HepG2 (cell line): ENCODE data around the gene SRC. TPM values are rescaled to one million over a fixed set of nuclear protein-coding genes. Genes with fewer than 3 reads are reported as not detected.
A peak's percentile ranks its signal among the peaks of the same experiment; 100 is the strongest.

Experiments used
- ARHGAP35 ChIP-seq: sonication (generic); formaldehyde crosslinking; IDR thresholded peaks from 2 replicates; pipeline ENCODE4 v1.9.0; 2022; ENCODE audit warnings: mild to moderate bottlenecking, inconsistent platforms, moderate library complexity, missing genetic modification reagents, borderline replicate concordance
- ATF3 ChIP-seq: sonication (generic); formaldehyde crosslinking; IDR thresholded peaks from 2 replicates; pipeline ENCODE4 v1.4.0; 2020; ENCODE audit warnings: missing genetic modification reagents
- ESRRA ChIP-seq: sonication (generic); formaldehyde crosslinking; IDR thresholded peaks from 2 replicates; pipeline ENCODE4 v1.5.1; 2020; ENCODE audit warnings: mild to moderate bottlenecking, low read depth, missing genetic modification reagents
- PCBP1 ChIP-seq: fragments of 200-400 bp; formaldehyde crosslinking; IDR thresholded peaks from 2 replicates; pipeline ENCODE4 v1.6.1; 2017; ENCODE audit warnings: mild to moderate bottlenecking, low read depth, low read length, borderline replicate concordance
- SP4 ChIP-seq: sonication (generic); formaldehyde crosslinking; IDR thresholded peaks from 2 replicates; pipeline ENCODE4 v1.8.1; 2023; ENCODE audit warnings: mild to moderate bottlenecking, missing genetic modification reagents
- TRAFD1 ChIP-seq: sonication (generic); formaldehyde crosslinking; IDR thresholded peaks from 2 replicates; pipeline ENCODE4 v1.5.1; 2020; ENCODE audit warnings: missing genetic modification reagents, mild to moderate bottlenecking, borderline replicate concordance
- XBP1 ChIP-seq: sonication (generic); formaldehyde crosslinking; IDR thresholded peaks from 2 replicates; pipeline ENCODE4 v1.5.0; 2020; ENCODE audit warnings: missing genetic modification reagents
- ZNF556 ChIP-seq: sonication (generic); formaldehyde crosslinking; IDR thresholded peaks from 2 replicates; pipeline ENCODE4 v1.4.0; 2020; ENCODE audit warnings: mild to moderate bottlenecking, missing genetic modification reagents, borderline replicate concordance
- ZNF609 ChIP-seq: sonication (generic); formaldehyde crosslinking; IDR thresholded peaks from 2 replicates; pipeline ENCODE4 v1.4.0; 2020; ENCODE audit warnings: mild to moderate bottlenecking, missing genetic modification reagents, borderline replicate concordance
- ZNF782 ChIP-seq: sonication (generic); formaldehyde crosslinking; IDR thresholded peaks from 2 replicates; pipeline ENCODE4 v1.4.0; 2020; ENCODE audit warnings: missing genetic modification reagents, mild to moderate bottlenecking, borderline replicate concordance
- polyA plus RNA-seq, 8 experiments: library from polyadenylated mRNA; depleted of rRNA in 3 of 8; stranded (reverse) in 7 of 8; unstranded in 1 of 8; fragments of >200 nt; fragmentation: Illumina TruSeq in 4 of 8; extraction: Trizol in 4 of 8; gene quantifications; 2 replicates each; pipeline versions ENCODE4 v1.2.1 to v1.2.3, GENCODE V29; 2011 to 2016; ENCODE audit warnings: low read depth in 4 of 8, missing spikeins in 1 of 8, mixed read lengths in 1 of 8; ENCODE audit not compliant: insufficient read depth in 1 of 8
- total RNA-seq, 5 experiments: library from RNA; depleted of rRNA; stranded (reverse); fragments of >200 nt; fragmentation: Illumina TruSeq; extraction: Trizol; gene quantifications; 2 replicates each; pipeline ENCODE4 v1.2.3, GENCODE V29; 2016; ENCODE audit warnings: low read depth in 1 of 5
- TF ChIP-seq, protein P1 (sequence below): sonication (generic); formaldehyde crosslinking; IDR thresholded peaks from 2 replicates; pipeline ENCODE4 v1.4.0; 2020; ENCODE audit warnings: missing genetic modification reagents
- TF ChIP-seq, protein P2 (sequence below): sonication (generic); formaldehyde crosslinking; IDR thresholded peaks from 2 replicates; pipeline ENCODE4 v1.5.0; 2020; ENCODE audit warnings: mild to moderate bottlenecking, missing genetic modification reagents, borderline replicate concordance

Gene SRC
- total and polyA plus RNA-seq, 2 of the 13 experiments (the other 11 are each of a cell fraction or from before 2014, with no cell fraction given) = 54.7 to 192 TPM

GRCh38 chr20:37390891-37391525 lies 45.1 kb downstream of the SRC start (continued):
- TF ChIP-seq ZNF782 (CRISPR knock-in tag) = peak; percentile 86; the same call in 1 of the 2 replicates
- 0 out of 2 replicates have a peak, but pooled peaks have one; percentile 65 for TF ChIP-seq PCBP1
- peak; percentile 90; the same call in 1 of the 2 replicates for TF ChIP-seq TRAFD1 (CRISPR knock-in tag)
- peak; percentile 75; the same call in 1 of the 2 replicates for TF ChIP-seq ZNF556 (CRISPR knock-in tag)
- peak; percentile 83 for TF ChIP-seq ARHGAP35
- peak; percentile 86 for TF ChIP-seq ZNF609
- TF ChIP-seq SP4 = peak; percentile 61; the same call in 1 of the 2 replicates
- TF ChIP-seq, protein P1, sequence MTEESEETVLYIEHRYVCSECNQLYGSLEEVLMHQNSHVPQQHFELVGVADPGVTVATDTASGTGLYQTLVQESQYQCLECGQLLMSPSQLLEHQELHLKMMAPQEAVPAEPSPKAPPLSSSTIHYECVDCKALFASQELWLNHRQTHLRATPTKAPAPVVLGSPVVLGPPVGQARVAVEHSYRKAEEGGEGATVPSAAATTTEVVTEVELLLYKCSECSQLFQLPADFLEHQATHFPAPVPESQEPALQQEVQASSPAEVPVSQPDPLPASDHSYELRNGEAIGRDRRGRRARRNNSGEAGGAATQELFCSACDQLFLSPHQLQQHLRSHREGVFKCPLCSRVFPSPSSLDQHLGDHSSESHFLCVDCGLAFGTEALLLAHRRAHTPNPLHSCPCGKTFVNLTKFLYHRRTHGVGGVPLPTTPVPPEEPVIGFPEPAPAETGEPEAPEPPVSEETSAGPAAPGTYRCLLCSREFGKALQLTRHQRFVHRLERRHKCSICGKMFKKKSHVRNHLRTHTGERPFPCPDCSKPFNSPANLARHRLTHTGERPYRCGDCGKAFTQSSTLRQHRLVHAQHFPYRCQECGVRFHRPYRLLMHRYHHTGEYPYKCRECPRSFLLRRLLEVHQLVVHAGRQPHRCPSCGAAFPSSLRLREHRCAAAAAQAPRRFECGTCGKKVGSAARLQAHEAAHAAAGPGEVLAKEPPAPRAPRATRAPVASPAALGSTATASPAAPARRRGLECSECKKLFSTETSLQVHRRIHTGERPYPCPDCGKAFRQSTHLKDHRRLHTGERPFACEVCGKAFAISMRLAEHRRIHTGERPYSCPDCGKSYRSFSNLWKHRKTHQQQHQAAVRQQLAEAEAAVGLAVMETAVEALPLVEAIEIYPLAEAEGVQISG = peak; percentile 69
- 0 out of 2 replicates have a peak, but pooled peaks have one; percentile 18 for TF ChIP-seq ATF3 (CRISPR knock-in tag)
- no peak for TF ChIP-seq XBP1 (CRISPR knock-in tag)
- TF ChIP-seq, protein P2, sequence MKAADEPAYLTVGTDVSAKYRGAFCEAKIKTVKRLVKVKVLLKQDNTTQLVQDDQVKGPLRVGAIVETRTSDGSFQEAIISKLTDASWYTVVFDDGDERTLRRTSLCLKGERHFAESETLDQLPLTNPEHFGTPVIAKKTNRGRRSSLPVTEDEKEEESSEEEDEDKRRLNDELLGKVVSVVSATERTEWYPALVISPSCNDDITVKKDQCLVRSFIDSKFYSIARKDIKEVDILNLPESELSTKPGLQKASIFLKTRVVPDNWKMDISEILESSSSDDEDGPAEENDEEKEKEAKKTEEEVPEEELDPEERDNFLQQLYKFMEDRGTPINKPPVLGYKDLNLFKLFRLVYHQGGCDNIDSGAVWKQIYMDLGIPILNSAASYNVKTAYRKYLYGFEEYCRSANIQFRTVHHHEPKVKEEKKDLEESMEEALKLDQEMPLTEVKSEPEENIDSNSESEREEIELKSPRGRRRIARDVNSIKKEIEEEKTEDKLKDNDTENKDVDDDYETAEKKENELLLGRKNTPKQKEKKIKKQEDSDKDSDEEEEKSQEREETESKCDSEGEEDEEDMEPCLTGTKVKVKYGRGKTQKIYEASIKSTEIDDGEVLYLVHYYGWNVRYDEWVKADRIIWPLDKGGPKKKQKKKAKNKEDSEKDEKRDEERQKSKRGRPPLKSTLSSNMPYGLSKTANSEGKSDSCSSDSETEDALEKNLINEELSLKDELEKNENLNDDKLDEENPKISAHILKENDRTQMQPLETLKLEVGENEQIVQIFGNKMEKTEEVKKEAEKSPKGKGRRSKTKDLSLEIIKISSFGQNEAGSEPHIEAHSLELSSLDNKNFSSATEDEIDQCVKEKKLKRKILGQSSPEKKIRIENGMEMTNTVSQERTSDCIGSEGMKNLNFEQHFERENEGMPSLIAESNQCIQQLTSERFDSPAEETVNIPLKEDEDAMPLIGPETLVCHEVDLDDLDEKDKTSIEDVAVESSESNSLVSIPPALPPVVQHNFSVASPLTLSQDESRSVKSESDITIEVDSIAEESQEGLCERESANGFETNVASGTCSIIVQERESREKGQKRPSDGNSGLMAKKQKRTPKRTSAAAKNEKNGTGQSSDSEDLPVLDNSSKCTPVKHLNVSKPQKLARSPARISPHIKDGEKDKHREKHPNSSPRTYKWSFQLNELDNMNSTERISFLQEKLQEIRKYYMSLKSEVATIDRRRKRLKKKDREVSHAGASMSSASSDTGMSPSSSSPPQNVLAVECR = peak; percentile 82; the same call in 1 of the 2 replicates
- TF ChIP-seq ESRRA = peak; percentile 91; the same call in 1 of the 2 replicates
